GM18499 (cell line): ENCODE results near the gene AREG.

Source experiments
- ATAC-seq: cut with Tn5 transposase; IDR thresholded peaks from one replicate; pipeline ENCODE4 v1.9.1; 2021; ENCODE audit warnings: moderate number of reproducible peaks; ENCODE audit not compliant: insufficient read depth, unreplicated experiment

The AREG gene

DNA sequence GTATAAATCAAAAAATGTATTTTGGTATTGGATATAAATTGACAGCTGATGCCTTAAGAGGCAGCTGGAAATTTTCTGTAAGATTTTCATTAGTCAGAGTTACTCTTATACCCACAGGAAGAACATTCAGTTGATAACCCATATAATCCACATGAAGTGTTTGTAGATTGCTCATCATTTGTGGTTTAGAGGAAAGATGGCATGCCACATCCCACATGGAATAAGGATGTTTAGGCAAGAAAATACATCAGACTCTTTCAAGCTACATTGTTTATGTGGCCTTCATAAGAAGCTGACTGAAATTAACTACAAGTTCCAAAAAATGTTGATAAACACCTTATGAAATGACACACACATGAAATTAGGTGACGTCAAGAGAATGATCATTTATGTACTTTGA is 56.6 kb downstream of the AREG start:
- ATAC-seq: no peak

- ATAC-seq: no peak
Measured at GRCh38 chr4:74503580-74503979, 58.6 kb downstream of the AREG start.

DNA sequence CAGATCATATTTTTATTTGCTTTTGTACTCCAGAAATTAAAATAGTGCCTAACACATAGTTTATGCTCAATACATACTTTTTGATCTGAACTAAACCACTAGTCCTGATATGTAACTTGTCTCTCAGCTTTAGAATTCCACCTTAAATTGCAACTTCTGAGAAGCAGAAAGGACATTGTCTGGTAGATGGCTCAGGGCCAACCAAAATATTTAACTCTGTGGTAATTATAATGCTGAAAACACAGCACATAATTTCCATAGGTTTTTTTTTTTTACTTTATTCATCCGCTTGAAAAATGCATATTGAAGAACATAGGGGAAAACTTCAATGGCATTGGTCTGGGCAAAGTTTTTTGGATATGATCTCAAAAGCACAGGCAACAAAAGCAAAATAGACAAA is 59.3 kb downstream of the AREG start:
- no peak for ATAC-seq
